GM18499 (cell line): ENCODE measurements around the gene TUBG2.
"Not testable (repeated sequence)": the region's sequence is repeated elsewhere in the genome, so short reads cannot be mapped to it uniquely, and the experiment has no call there.

ENCODE experiments used
- ATAC-seq: cut with Tn5 transposase; IDR thresholded peaks from one replicate; pipeline ENCODE4 v1.9.1; 2021; ENCODE audit warnings: moderate number of reproducible peaks; ENCODE audit not compliant: insufficient read depth, unreplicated experiment

TUBG2 gene

DNA sequence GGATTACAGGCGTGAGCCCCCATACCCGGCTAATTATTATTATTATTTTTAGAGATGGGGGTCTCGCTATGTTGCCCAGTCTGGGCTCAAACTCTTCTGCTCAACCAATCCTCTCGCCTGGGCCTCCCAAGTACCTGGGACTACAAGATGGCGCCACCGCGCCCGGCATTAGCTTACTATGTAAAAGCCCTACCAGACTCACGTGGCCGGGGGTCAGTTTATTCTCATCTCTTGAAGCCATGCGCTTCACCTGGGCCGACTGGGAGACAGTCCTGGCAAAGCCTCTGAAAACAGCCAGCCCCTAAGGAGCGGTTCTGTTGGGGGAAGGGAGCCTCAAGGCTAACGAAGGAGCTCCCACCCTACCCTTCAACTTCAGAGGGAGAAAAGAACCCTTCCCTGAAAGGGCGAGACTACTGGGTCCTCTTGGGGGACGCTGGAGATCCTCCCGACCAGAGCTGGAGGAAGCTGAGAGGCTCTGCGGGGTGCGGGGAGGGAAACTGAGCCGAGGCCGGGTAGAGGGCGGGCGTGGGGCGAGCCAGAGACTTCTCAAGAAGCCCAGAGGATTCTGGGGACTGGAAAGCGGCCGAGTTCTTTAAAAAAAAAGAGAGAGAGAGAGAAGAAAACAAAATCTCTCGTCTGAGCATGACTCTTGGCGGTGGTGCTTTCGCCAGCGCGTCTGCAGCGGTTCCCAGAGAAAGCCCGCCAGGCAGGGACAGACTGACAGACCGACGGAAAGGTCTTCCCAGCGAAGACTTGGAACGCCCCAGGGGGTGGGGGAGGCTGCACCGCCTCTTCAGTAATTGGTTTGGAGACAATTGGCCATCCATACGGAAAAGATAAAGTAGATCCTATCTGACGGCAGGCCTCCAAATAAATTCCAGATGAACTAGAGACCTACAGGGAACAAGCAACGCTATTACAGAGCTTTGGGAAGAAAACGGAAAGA, 5.6 kb upstream of the TUBG2 start:
- ATAC-seq, result no peak

DNA sequence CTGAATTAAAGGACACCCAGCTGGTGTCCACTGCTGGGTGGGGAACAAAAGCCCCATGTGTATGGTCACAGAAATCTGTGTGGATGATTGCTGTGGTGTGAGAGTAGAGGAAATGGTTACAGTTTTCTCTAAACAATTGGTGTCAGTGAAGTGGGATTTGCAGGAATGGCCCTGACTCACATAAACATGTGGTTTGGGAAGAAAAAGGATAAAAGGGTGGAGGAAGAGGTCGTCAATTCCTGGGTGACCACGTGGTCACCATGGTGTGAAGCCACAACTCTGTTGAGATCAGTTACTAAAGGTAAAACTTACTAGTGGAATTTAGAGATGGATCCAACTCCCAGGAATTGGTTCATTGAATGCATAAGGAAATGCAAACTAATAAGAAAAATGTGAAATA, 3.6 kb upstream of the TUBG2 start:
- no peak for ATAC-seq

DNA sequence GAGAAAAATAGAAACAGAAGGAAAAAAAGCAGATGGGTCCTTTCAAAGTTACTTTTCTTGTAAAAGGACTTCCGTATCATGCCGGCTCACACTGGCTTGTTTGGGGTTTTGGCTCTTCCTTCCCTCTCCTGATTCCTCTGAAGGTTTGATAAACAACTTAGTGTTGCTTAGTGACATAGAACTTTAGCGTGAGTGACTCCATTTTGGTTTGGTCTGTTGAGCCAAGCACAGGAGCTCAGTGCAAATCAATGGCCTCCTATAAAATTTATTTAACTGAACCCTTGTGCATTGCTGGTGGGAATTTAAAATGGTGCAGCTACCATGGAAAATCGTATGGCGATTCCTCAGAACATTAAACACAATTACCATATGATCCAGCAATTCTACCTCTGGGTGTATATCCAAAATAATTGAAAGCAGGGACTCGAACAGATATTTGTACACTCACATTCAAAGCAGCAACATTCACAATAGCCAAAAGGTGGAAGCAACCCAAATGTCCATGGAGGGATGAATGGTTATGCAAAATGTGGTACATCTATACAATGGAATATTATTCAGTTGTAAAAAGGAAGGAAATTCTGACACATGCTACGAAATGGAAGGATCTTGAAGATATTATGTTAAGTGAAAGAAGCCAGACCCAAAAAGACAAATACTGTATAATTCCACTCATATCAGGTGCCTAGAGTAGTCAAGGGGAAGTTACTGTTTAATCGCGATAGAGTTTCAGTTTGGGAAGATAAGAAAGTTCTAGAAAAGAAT, 1.1 kb upstream of the TUBG2 start:
- no peak for ATAC-seq

DNA sequence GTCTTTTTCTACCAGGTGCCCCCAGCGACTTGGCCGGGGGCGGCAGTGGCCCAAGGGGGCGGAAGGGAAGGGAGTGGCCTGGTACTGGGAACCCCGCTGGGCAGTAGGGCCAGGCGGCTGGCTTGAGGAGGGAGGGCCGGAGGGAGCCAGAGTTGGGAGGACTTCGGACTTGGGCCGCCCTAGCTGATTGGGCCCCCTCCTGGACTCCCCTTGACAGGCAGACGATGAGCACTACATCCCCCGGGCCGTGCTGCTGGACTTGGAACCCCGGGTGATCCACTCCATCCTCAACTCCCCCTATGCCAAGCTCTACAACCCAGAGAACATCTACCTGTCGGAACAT, 819 bp downstream of the TUBG2 start:
- not testable (repeated sequence) for ATAC-seq

DNA sequence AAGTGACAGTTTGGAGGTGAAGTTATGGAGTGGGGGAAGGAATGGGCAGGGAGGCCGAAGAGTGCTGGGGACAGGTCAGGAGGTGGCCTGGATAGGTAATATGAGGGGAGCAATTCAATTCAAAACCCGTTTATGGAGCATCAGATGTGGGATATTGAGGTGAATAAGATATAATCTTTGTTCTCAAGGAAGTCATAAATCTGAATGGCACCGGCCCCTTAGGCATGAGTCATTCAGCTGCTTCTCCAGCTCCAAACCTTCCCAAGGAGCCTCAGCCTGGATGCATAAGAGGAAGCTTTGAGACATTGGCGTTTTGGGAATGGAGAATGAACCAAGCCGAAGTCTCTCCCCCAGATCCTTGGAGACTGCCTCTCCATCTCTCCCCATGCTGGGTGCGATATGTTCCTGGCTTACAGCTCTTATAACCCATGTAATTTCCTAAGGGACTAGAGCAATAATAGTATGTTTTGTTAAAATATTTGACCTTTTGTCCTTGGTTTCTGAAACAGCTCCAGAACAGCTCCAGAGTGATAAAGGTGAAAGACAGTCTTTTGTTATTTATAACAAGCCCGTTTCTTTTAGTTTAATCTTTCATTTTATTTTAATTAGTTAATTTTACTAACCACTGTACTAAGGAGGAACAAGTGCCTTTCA, 1.7 kb downstream of the TUBG2 start:
- ATAC-seq, result no peak

DNA sequence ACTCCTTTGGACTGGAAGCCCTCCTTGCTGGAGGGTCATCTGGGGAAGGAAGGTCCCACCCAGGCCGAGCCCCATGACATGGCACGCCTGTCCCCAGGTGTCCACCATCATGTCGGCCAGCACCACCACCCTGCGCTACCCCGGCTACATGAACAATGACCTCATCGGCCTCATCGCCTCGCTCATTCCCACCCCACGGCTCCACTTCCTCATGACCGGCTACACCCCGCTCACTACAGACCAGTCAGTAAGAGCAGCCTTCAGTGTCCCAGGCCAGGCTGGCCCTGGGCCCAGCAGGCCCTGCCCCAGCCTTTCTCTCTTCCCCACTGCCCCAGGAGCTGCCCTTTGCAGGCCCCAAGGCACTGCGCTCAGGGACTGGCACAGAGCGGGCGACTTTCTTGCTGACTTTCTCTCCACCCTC, 6.5 kb downstream of the TUBG2 start:
- no peak for ATAC-seq

DNA sequence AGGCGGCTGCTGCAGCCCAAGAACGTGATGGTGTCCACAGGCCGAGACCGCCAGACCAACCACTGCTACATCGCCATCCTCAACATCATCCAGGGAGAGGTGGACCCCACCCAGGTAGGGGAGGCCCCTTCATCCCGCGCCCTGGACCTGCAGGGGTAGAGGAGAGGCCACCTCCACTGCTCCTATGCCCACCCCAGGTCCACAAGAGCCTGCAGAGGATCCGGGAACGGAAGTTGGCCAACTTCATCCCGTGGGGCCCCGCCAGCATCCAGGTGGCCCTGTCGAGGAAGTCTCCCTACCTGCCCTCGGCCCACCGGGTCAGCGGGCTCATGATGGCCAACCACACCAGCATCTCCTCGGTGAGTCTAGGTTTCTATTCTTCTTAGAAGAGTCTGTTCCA, 7.0 kb downstream of the TUBG2 start:
- ATAC-seq, result not testable (repeated sequence)

DNA sequence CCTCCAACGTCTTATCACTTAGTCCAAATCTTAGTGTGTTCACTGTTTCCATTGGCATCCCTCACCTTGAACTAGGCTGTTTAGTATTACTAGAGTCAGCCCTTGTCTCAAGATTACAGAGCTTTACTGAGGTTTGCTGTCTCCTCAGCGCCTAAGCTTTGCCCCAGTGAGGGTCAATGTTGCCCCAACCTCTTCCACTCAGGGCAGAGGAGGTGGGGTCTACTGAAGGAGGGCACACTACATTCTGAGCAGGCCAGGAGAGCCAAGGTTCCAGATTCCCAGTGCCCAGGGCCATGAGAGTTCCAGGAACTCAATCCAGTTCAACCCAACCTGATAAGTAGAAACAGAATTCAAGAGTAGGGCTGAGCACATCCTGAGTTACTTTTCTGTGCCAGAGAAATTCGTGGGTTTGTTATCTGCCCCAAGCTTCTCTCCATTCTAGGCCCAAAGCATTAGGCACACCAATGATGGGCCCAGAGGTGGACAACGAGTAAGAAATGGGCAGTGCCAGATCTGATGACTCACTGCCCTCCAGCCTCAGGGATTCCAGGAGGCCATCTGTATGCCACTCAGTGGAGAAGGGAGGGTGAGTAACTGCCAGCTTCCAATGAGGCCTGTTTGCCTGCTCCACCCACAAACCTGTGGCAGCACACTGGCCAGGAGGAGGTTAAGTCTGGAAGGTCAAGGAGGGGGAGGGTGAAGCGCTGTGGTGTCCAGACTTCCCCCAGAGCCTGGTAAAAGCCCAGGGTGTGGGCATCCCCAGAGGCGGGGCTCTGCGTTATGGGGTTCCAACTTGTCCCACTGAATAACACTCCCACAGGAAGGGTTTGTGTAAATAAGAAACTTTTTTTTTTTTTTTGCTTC, 8.2 kb downstream of the TUBG2 start:
- ATAC-seq, result no peak

DNA sequence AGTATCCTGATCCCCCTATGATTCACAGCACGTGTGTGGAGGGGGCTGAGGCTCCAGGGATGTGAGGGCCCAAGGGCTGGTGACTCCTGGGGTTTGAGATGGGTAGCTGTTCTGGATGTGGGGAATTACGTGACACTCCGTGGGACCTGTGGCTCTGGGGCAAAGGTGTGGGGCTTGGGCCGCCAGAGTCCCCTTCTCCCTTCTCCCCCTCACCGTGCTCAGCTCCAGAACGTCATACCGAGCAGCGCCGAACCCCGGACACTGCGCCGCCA, 10.6 kb downstream of the TUBG2 start:
- no peak for ATAC-seq

DNA sequence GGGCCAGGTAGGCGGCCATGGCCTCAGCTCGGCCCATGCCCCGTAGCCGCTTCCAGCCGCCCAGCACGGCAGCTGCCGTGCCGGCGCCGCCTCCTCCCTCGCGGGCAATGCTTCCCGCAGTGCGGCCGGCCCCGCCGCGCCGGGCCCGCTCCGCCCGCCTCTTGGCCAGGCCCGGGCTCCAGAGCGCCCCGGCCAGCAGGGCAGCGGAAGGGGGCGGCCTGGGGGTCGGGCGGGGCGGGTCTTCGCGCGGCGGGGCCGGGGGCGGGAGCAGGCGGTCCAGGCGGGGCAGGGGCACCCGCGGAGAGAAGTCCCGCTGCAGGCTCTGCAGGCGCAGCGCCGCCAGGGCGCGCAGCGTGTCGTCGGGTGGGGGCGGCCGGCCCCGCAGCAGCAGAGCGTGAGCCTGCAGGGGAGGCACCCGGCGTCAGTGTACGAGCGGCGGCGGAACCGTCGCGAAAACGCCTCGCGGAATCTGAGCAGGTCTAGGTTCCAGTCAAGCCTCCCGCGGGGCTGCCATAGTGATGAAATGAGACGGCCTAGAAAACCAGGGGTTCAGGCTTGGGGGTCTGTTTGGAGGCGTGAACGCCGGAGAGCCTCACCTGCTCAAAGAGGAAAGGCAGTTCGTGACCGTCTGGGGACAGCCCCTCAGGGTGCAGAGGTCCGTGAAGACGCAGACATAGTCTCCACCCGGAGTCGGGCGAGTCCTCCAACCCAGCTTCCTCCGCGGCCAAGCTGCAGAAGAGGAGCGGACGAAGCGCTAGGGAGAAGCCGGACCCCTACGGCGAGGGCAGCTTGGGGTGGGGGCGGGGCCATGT, 11.1 kb downstream of the TUBG2 start:
- no peak for ATAC-seq

DNA sequence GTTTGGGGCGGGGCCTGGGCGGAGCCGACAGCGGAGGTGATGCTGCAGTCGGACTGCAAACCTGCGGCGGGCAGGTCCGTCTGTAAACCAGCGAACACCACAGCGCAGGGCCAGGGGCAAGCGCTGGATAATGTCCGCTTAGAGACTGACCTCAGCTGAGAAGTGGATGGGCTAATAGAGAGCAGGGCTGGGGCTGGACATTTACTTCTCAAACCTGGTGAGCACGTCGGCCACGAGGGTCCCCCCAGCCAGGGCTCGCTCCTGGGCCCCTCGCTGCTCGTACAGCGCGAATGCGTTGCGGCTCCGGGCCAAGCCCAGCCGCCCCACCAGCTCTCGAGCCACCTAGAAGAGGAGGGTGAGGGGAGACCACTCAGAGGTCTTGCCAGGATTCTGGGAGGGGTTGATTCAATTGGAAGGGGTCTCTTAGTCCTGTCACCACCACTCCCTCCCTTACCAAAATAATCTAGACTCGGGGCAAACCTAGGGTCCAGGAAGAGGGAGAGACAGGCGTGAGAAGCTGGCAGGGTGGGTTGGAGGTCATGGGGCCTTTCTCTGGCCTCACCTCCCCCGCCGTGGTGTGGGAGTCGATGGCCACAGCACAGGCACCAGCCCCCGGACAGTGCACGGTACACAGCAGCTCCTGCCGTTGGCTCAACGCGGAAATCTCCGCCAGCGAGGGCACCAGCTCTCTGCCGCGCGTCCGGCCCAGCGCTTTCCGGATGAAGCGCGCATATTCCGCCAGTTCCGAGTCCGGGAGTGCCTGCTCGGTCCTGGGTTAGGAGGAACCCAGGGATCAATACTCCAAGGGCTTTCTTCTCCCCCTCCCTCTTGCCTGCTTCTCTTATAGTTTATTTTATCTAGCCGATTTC, 11.9 kb downstream of the TUBG2 start:
- no peak for ATAC-seq

DNA sequence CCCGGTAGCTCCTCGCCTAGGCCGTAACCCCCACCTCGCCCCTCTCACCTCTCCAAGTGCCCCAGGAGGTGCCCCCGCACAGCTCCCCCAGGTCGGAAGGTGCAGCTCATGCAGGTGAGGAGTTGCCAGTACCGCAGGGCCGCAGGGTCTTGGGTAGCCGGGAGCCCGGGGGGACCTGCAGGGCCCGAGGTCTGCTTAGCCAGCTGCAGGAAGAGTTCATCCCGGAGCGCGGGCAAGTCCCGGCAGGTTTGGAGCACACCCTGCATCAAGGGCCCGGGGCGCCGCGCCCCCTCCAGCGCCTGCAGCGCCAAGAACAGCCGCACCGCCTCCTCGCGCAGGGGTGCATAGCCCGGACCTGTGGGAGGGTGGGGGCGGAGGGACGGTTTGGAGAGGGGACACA, 13.0 kb downstream of the TUBG2 start:
- ATAC-seq, result no peak

DNA sequence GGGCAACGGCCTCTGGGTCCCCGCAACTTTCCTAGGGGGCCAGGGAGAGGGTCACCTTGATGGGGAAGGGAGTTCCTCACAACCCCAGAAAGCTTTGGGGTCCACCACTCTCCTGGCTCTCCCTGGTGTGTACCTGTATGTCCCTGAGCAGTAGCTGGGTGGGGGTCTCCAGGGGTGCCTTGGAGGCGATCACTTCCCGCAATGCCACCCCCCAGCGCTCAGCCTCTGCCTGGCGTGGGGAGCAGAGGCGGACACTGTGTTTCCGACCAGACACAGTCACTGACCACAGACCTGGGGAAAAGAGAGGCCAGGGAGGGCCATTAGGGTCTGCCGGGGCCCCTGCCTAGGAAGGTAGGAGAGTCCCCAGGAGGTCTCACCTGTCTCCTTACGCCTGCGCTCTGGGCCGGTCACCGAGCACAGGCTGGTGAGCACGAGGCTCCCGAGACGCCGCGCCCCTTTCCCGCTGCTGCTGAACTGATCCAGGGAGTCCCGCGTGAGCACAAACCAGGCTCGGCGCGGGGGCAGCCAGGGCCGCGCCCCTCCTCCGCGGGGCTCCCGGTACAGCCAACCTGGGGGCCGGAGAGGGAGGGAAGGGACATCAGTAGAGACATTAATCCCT, 14.3 kb downstream of the TUBG2 start:
- no peak for ATAC-seq

DNA sequence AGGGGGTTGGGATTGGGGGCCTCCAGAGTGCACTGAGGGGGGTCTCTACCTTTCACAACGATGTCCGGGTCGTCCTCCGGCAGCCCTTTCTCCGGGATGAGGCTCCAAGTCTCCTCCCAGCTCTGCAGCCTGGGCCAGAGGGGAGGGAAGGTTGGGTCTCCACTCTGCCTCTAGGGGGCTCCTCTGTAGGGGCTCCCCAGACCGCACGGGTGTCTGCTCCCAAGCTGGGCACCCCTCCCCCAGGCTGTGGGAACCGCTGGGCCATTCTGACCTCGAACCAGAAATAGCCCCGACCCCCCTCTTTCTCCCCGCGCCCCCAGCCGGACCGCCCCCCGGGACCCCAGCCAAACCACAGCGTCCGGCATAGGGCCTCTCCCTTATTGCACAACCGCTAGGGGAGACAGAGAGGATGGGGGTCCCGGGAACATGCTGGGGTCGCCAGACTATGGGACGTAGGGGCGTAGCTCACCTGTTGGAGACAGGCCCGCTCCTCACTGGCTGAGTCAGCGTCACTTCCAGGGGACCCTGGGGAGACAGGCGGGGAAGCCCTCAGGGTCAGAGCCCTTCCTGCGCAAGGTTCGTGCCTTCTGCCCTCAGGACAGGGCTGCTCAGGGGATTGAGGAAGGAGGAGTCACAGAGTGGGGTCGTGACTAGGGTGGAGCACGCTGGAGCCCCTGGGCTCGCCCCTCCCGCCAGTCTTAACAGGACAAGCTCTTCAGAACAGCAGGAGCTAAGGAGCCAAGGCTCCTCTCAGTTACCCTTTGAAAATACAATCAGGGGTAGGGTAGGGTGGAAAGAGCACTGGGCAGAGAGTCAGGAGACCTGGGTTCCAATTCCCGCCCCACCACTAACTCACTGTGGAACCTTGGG, 15.0 kb downstream of the TUBG2 start:
- ATAC-seq, result no peak

DNA sequence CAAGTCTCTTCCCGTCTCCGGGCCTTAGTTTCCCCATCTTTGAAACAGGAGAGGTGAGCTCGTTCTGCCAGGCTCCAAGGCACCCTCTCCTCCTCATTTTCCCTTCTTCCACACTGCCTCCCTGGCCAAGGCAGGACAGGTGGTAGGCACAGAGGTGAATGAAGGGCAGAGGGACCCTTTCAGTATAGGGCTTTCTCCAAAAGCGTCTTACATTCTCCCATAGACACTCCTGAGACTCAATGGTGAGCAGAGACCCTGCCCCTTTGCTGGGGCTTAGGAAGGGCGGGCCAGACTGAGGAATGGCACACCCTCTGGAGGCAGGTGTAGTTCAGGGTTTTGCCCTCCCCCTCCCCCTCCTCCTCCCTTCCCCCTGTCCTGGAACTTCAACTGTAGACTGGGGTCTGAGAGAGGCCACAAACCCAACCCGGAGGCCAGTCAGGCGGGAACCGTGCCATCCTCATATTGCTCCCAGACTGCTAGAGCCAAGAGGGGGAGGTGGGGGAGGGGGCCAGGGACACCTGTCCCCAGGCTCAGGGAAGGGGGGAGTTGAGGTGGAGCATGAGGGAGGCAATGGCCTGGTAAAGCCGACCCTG, 15.8 kb downstream of the TUBG2 start:
- ATAC-seq, result no peak

DNA sequence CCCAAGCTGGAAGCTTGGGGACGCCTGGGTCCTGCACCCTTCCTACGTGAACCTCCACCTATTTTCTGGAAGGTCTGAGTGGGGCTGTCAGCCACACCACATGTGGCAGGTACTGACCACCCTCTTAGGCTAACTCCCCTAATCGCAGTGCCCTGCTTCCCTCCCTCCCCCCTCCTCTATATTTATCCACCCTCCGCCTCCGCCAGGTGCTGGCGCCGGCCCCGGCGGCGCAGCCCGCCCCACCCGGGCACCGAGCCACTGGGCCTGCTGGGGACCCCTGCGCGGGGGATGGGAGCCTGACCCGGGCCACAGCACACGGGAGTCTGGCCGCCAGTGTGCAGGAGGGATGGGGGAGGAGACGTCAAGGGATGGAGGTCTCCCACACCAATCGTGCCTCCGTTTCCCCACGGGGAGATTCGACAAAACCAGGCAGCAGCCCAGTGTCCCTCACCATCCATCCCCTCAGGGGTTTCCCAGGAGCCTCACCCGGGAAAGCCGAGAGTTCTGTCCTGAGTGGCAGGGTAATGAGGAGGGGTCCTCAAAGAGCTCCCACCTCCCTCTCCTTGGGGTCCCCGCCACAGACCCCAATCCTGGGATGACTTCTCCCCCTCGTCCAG, 16.4 kb downstream of the TUBG2 start:
- ATAC-seq, result no peak
